NCI-H774 (cell line): ENCODE measurements around the gene KCNMA1.

Experiments used
- DNase-seq: peaks from one replicate; lab custom pipeline; 2025; lab: John Stamatoyannopoulos, UW

Gene KCNMA1

DNA sequence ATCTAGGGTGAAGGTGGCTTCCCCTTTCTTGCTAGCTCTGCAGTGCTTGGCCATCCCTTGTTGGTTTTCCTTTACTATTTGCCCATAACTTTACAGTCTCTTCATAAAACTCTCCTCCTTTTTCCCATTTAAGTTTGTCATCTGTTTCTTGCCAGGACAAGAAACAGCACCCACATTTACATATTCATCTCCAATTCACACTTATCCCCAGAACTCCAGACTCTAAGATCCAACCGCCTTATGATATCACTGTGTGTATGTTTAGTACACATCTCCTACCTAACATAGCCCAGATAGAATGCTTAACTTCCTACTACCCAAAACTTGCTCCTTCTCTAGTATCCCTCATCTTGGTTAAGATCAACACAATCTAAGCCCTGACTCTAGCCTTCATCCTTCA, 622.2 kb downstream of the KCNMA1 start:
- no peak for DNase-seq

DNA sequence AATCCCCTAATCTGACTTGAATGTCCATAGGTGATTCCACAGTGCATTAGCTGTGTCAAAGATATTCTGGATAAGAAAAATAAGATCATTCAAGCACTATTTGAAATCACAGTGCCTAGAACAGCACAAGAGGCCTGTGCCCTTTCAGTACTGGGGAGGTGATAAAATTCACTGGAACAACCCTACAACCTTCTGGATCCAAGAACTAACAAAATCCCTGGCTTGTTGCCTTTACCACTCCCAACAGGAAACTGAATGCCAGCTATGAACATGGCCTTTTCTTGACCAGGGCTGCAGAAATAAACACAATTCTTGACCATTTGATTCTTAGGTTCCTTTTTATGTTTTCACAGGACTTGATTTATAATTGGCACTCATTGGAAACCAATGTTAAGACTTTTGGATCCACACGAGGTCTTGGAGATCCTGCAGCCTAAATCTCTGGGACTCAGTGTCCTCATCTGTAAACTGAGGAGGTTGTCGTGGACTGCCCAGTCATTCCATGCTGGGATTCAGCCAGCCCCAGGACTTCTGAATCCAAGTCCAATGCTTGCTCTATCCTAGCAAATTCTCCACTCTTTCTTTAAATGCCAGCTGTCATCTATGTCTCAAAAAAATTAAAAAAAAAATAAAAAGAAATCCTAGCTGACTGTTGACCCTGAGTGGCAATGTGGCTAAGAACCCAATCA, 624.7 kb downstream of the KCNMA1 start:
- DNase-seq: no peak

DNA sequence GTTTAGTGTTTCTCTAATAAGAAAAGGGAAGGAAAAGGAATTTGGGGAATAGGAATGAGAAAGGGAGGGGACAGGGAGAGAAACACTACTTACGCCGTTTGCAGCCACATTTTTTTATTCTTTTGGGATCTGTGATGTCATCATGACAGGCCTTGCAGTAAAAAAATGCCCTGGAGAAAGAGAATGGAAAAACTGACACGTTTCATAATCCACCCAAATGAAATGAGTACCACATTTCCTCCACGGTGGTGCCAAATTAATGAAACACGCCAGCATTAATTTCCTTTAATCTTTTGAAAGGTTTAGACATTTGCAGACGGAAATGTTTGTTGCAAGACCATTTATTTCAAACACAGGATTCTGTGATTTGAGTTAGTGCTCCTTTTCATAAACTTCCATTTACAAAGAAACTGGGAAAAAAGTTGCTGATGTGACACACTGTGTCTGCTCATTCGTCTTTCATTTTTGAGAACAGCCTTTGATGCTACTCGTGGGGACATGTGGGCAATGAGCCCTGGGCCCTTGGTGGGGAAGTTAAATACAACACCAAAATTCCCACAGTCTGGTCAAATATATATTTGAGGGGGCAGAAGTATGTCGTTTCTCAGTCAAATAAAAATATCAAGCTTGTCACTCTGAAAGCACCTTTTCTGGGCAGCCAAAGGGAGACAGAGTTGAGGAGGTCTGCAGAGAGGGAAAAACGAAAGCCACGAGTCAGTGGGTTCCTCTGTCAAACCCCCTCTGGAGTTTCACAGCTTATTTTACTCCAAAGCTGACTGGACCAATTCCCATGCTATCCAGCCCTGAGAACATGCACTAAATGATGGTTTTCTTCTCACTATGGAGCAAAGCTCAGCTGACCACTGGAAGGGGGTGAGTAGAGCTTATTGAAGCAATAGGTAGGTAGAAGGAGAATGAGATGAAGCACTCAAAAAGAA, 625.5 kb downstream of the KCNMA1 start:
- DNase-seq: no peak

DNA sequence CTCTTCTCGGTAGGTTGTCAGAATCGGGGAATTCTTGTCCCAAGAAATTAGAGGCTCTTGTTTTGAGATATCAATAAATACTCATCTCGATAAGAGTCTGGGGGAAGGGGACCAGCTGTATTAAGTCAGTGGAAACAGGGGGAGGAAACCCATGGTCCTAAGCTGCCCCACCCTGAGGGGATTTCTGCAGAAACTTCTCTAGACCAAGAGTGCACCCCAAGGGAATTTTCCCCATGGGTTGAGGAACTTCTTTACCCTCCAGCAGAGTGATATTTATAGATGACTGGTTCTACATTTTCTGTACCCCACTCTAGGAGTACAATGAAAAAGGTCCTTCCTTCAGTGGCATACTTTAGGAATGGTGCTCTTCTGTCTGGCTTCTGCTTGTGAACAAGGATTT, 627.2 kb downstream of the KCNMA1 start:
- no peak for DNase-seq

DNA sequence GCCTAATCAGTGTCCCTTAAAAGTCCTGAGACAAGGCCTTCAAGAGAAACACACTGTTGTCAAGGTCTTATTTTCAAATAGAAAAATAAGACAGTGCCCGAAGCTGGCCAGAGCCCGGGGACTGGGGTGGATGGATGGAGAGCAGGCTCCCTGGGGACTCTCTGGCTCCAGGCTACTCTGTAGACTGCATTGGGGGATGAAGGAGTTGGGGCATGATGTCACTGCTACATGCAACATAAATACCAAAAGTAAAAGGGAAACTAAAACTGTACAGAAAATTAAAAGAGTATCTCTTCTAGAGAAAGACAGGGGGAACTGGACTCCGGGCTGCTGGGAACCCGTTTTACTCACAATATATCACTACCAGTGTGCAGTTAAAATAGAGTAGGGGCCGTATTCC, 629.8 kb downstream of the KCNMA1 start:
- no peak for DNase-seq

DNA sequence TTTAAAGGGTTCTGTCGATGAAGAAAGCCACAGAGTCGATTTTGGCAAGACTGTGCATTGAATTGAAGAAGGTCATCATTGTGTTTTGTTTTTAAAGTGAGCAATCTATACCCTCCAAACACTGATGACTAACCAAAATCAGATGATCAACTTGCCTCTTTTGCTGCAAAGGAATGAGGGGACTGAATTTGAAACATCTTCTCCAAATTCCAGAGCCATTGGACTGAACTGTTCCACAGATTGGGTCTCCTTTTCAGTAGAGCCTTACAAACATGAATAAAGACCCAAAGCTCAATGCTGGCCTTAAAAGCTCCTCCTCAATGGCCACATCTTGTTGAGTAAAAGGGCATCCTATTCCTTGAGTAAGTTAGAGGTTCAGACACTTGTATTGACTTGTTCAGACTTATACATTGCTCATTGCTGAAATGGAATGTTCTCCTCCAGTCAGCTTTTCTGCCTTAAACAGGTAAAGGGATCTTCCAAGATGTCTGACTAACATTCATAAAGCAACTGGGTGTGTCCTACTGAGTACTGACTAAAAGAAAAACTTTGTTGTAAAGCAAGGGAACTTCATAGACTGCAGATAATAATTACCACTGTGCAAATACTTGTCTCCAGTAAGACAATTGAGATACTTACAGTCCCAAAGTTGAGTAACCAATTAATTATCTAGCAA, 630.6 kb downstream of the KCNMA1 start:
- no peak for DNase-seq

DNA sequence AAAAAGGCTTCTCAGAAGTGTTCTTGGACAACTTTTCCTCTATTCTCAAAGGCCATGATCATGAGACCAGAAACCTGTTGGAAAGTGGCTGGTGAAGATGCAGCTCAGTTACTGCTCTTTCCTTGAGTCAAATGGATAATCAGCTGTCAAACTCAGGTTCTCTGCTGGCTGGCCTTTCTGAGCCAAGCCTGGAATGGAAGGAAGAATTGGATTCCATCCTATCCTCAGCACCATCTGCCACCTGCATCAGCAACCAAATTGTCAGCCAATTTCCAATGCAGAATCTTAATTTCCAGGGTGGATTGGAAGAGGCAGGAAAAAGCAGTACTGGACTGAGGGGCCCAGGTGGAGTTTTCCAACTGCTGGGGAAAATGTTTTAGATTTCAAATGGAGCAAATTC, 631.7 kb downstream of the KCNMA1 start:
- DNase-seq: no peak

DNA sequence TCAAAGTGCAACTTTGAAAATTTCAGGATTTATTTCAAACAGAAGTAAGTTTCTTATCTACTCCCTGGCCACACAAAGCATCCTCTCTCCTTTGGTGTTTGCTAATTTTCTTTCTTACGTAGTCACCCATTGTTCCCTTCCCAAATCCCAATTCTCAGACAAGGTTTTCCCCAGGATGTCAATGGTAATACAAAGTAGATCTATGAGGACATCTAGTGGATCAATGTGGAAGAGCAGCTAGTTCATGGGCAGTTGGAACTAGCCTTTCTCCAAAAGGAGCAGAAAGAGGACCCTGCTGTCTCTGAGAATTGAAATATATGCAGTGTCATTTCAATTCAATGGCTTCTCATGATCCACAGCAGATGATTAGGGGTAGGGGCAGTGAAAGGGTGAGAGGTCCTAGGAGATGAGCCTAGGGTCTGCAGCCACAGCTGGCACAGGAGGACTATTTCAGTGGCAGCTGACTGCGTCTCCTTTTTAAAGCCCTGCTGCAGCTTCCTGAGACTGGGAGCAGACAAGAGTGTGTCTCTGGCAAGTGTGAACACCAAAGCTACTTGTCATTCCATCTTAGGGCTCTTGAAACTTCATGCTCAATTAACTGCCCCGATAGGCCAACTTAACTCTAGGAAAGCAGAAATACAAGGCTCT, 632.6 kb downstream of the KCNMA1 start:
- DNase-seq: peak; percentile 11

DNA sequence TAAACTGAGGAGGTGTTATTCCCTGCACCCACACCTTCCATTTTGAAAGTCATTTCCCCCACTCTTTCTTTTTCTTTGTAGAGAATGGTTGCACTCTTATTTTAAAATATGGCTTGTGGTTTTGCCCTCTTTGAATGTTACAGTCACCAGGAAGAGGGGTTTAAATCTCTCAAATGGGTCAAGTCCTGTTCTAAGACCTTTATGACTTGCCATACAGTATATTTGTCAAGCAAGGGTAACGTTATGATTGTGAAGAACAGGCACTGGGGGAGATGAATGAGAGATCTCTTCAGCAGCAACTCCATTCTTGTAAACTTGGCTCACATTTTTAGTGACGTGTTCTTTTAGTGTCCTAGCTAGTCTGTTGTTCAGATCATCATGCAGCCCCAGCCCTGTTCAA, 634.7 kb downstream of the KCNMA1 start:
- no peak for DNase-seq

DNA sequence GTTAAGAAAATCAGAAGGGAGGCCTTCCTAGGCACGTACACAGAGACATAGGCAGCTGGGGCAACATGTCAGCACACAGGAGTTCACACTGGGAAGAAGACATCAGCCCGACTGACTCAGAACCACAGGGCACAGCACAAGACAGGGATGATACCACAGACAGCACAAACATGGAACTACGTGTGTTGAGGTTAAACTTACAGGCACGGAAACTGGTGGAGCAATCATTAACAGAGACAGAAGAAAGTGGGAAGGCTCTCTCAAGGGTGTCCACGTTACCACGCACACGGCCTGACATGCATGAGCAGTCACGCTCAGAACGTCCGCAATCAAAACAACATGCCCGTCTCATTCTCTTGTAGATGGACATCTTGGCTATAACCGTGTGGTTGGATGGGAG, 636.4 kb downstream of the KCNMA1 start:
- DNase-seq: no peak

DNA sequence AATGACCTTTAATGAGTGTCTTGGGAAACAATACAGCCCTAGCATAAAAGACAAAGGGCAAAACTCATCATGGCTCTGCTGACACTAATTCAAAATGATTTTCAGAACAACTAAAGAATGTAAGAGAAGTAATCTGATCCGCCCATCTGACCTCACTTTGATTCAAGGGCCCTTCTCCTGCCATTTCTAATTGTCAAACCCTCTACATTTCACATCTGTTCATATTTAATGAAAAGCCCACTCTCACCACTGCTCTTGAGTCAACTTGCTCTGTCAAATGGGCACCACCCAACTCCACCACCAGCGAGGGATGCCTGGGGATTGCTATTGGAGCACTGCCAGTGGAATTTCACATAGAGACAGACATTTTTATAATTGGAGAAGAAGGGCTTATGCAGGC, 639.2 kb downstream of the KCNMA1 start:
- peak; percentile 14 for DNase-seq

DNA sequence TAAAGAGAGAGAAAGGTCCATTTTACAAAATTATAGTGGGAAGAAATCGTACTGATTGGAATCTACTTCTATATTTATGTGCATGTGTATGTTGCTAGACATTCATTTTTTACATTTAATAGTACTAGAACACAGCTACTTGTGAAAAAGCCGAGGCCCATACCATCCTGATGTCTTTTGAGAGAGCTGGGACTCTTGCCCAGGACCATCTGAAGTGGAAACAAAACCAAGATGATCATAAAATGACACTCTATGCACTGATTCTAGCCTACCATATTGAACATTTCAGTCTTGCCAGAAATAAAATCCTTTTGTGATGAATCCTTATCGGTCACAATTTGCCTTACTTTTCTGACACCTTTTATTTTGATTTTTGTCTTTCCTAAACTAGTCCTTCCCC, 640.0 kb downstream of the KCNMA1 start:
- no peak for DNase-seq

DNA sequence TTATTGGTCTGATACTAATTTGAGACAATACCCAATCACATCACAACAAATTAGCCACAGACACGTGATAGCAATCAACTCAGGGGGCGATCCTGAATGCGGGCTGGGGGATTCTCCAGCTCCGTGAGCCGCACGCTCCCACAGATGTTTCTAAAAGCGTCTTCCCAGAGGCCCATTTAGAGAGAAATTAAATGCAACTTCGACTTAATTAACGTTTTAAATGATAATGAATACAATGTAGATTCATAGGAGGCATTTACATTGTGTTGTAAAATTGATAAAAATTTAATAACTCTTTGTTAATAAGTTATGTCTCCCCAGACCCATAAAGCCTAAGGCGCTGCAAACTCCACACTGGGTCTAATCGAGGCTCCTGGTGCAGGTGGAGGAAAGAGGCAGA, 642.6 kb downstream of the KCNMA1 start:
- no peak for DNase-seq

DNA sequence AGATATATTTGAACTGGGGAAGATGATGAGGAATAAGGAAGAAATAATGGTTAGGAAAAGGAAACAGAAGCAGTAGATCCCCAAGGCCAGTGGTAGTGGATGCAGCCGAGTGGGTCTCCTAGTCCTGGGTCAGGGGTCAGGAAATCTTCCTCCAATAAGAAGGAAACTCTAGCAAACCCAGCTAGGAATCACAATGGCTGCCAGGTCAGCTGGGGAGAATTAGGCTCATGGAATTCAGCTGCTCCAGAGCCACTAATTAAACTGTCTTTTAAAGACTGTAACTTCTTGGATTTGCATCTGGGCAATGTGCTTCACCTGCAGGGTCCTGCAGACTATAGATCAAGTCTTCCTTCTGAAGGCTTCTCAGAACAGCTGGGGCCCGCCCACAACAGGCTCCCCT, 644.4 kb downstream of the KCNMA1 start:
- DNase-seq: no peak

DNA sequence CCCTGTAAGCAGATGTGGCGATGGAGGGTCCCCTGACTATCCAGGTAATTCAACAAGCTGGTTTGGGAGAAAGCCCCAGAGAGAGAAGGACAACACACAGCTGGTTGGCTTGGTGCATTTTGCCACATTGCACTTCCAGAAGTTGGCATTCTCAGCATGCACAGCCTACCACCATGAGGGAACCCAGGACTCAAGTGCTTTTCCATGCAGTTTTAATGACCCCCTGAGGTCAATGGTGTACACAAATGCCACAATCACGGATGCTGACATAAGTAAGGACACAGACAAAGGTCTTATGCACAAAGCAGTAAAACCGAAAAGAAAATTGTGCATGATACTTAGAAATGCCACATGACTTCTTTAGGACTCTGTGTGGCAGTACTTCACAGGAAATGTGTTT, 645.1 kb downstream of the KCNMA1 start:
- DNase-seq: no peak

DNA sequence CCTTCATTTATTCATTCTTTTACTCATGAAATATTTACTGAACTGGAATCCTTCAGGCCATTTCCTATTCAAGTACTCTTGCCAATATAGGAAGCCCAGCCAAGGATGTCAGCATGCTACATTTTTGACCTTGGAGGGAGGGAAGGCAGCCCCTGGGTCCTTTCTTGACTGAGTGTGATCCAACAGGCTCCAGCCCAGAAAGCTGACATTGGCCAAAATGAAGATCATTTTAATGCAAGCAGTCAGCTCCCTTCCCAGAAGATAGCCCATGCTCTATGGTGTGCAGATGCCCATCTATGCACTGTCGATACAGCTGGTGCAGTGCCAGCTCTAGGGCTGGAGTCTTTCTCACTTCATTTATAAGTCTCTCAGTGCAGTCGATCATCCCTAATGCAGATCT, 646.0 kb downstream of the KCNMA1 start:
- no peak for DNase-seq

DNA sequence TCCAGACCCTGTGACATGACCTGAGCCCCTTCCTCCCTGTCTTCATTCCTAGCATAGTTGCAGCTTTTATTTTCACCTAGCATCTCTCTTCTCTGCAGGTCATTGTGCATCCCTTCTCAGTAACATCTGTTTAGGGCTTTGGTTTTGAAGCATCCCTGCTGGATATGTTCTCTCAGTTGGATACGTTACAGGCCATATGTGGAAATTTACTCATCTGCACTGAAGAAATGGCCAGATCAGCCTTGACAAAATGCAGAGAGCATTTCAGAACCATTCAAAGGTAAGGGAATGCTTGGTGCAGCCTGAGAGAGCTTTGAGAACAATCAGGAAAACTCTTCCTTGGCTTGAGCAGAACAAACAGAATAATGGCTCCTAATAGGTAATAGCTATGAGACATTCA, 647.0 kb downstream of the KCNMA1 start:
- no peak for DNase-seq

DNA sequence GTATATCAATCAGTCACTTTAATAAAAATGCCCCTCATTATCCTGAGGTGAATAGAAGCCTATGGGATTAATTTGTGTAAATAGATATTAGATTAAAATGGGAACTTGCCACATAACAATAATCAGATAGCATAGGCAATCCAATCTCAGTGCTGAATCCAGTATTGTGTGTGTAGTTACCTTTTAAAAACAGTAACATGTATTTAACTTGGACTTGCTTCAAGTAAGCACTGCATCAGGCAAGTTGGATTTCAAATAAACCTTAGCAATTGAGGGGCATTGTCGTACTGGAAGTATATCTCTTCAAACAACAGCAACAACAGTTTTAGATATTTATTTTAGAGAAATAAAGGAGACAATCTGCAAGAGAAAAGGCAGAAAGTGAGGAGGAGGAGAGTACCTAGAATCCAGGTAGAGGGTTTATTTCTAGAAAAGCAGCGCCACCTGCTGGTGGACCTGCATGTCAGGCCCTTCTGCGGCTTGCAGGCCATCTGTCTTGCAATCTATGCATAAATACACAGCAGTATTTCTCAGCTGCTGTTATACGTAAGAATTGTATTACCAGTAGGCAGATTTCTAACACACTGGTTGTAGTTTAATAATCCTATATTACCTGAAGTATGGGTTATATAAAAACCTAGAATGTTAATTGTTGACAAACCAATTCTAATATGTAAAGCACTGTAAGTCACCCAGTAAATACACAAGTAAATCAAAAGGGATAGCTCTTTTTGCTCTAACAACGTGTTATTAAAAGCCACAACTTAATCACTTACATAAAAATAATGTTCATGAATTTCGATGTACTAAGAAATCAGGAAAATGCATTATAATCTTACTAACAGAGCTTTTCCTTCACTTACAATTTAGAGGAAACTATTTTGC, 652.8 kb downstream of the KCNMA1 start:
- DNase-seq: peak; percentile 70

DNA sequence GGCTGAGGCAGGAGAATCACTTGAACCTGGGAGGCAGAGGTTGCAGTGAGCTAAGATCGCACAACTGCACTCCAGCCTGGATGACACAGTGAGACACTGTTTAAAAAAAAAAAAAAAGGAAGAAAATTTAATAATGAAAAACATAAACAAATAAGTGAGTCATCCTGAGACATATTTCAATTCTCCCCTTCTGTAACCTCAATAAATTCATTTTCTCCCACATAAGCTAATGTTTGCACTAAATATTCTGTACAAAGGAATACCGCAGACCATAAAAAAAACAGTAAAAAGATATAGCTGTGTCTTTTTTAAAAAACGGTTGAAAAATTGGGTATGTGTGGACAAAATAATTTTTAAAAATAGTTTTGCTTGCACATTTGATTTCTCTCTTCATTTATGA, 654.0 kb downstream of the KCNMA1 start:
- DNase-seq: no peak

DNA sequence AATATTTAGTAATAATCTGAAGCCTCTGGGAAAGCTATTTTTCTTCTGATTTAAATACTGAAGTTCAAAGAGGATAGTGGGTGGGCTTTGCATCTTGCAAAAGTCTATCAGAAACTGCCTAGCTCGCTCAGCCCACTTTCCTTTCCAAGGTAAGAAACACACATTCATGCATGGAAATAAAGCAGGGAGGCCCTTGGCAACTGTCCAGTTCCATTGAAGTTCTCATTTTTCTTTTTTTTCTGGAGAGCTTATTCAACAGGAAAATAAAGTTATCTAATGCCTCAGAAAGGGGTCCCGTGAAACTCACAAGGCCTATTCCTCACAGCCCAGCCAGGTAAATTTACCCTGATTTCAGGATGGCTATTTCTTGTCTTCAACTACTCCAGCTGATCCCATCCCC, 654.9 kb downstream of the KCNMA1 start:
- no peak for DNase-seq

DNA sequence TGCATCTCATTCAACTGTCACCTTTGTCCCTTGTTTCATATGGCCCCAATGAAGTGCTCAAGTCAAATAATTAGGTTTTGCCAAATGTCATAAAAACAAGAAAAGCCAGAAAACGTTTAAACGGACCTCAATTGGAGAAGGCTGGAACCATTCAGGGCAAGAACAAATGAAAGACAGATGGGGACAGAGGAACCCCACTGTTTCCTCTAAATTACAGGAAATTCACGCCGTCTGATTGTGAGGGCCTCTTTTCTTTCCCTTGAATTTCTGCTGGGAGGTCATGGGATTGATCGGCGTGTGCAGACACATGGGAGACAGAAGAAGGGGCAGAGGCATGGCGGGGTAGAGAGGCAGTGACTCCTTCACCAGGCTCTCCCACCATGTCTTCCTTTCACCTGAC, 656.4 kb downstream of the KCNMA1 start:
- no peak for DNase-seq
